GM12875 (cell line): ENCODE data around the gene BMP6.

Experiments used
- H3K4me3 ChIP-seq: one replicate; pipeline ENCODE4 v1.5.1; 2011; ENCODE audit warnings: low read depth, low read length, control low read depth
- TF ChIP-seq, protein P1 (sequence below): IDR thresholded peaks from 2 replicates; pipeline ENCODE4 v1.5.1; 2011; ENCODE audit warnings: low read depth, mild to moderate bottlenecking, control low read depth, inconsistent platforms, low read length, moderate library complexity, borderline replicate concordance; ENCODE audit not compliant: insufficient read depth

BMP6 gene

DNA sequence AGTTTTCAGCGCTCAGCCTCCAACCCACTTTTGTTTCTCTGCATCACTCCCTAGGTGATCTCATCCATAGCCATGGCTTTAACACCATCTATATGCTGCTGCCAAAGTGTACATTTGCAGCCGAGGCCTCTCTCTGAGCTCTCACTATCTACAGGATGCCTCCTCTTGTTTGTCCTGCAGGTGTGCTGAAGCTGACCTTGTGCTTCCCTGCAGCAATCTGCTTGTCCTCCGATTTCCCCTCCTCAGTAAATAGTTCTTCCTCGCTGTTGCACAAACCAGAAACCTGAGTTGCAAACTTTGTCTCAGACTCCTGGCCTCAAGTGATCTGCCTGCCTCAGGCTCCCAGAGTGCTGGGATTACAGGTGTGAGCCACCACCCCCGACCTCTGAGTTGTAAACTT lies 188.4 kb downstream of the BMP6 start:
- H3K4me3 ChIP-seq, result no peak overlapping the region
- TF ChIP-seq, protein P1, sequence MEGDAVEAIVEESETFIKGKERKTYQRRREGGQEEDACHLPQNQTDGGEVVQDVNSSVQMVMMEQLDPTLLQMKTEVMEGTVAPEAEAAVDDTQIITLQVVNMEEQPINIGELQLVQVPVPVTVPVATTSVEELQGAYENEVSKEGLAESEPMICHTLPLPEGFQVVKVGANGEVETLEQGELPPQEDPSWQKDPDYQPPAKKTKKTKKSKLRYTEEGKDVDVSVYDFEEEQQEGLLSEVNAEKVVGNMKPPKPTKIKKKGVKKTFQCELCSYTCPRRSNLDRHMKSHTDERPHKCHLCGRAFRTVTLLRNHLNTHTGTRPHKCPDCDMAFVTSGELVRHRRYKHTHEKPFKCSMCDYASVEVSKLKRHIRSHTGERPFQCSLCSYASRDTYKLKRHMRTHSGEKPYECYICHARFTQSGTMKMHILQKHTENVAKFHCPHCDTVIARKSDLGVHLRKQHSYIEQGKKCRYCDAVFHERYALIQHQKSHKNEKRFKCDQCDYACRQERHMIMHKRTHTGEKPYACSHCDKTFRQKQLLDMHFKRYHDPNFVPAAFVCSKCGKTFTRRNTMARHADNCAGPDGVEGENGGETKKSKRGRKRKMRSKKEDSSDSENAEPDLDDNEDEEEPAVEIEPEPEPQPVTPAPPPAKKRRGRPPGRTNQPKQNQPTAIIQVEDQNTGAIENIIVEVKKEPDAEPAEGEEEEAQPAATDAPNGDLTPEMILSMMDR, result no peak

DNA sequence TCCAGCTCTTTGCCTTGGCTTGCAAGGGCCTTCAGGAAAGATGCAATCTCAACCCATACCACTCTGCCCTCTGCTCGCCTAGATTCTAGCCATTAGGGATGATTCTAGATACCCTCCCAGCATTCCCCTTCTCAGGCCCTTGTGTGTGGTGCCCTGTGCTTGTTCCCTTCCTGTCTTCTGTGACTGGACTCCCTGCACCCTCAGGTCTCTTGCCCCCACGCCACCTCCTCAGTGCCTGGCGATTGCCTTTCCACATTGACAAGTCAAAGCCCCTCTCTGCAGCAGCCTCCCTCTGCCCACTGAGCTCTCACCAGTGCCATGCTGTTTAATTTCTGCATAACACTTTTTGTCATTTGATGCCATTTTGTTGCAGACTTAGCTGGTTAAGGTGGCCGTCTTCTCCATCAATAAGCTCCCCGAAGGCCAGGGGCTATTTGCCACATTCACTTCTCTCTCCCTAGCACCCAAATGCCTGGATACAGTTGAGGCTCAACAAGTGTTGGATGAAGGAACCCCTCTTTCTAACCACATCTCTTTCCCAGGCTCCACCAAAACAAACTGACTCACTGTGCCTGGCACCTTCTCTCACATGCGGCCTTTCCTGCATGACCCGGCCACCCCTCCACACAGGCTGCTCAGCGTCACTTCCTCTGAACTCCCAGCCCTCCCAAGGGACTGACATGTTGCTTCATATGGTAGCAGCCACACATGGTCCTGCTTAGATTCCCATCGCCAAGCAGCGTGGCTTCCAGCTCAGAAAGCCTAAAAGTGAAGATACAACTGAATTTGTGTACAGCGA lies 189.3 kb downstream of the BMP6 start:
- no peak overlapping the region for H3K4me3 ChIP-seq
- TF ChIP-seq, protein P1, result no peak

DNA sequence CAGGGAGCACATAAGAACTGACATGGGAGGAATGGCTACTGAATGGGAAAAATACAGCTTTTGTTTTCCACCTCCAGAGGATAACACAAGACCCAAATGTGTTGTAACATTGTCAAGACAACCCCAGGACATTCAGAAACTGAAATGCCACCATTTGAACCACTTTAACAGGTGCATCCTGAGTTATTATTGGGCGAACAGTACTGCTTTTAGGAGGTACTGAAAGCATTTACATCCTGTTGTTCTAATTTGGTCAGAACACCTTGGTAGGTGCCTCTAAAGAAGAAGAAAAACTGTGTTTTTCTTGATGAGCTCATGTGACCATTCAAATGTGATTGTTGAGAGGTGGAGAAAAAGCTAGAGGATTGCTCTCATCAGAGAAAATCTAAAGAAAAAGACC lies 191.1 kb downstream of the BMP6 start:
- TF ChIP-seq, protein P1, result no peak
- no peak overlapping the region for H3K4me3 ChIP-seq

DNA sequence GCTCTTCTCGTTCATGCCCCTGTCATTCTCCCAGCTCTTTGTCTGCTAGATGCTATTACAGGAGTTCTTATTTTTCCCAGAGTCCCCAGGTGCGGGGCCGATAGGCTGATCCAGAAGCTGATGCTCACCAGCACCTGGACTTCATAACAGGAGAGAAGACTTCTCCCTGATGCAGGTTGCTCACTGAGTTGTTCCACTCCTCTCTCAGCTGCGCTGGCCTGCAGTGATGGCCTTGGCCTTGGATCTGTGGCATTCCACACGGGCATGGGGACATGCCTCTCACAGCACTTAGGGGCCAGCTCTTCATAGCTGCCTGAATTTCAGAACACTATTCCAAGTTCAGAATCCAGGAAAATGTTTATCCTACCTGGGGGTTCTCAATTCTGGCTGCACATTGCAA lies 191.8 kb downstream of the BMP6 start:
- TF ChIP-seq, protein P1, result no peak
- no peak overlapping the region for H3K4me3 ChIP-seq

GRCh38 chr6:7918403-7918802 lies 192.5 kb downstream of the BMP6 start:
- TF ChIP-seq, protein P1, result no peak
- no peak overlapping the region for H3K4me3 ChIP-seq

DNA sequence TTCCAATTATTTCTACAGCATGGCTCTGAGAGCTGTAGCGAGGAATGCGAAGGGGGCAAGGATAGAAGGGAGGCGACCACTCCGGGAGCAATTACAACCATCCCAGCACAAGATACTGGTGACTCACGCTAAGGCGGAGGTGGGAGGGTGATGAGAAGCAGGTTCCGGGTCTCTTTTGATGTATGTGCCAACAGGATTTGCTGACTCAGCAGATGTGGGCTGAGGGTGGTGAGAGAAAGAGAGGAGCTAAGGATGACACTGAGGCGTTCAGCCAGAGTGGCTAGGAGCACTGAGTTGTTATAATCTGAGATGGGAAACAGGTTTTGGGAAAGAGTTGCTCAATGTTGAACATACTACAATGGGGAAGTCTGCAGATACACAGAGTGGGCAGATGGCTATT lies 194.0 kb downstream of the BMP6 start:
- no peak overlapping the region for H3K4me3 ChIP-seq
- TF ChIP-seq, protein P1, result no peak

DNA sequence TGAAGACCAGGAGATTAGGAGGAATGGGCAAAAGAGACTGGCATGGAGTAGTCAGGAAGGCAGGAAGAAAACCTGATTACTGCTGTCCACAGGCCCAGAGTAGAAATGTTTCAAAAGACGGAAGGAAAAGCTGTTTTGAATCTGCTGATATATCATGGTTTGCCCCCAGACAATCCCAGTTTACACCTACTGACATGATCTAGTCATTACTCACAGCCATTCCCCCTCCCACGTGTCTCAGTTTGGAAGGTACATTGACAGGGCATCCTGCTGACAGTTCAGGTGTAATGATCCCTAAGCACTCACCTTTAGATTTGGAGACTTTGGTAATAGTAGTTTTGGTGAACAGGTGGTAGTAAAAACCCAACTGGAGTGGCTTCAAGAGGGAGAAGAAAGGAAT lies 194.5 kb downstream of the BMP6 start:
- H3K4me3 ChIP-seq, result no peak overlapping the region
- TF ChIP-seq, protein P1, result no peak
